GM03348 (cell line): ENCODE data around the gene PRG2.
"Not testable (repeated sequence)": the region's sequence is repeated elsewhere in the genome, so short reads cannot be mapped to it uniquely, and the experiment has no call there.

ENCODE experiments used
- DNase-seq: peaks from one replicate; pipeline ENCODE4 v3.0.0; 2012; ENCODE audit warnings: low spot score

PRG2 gene

DNA sequence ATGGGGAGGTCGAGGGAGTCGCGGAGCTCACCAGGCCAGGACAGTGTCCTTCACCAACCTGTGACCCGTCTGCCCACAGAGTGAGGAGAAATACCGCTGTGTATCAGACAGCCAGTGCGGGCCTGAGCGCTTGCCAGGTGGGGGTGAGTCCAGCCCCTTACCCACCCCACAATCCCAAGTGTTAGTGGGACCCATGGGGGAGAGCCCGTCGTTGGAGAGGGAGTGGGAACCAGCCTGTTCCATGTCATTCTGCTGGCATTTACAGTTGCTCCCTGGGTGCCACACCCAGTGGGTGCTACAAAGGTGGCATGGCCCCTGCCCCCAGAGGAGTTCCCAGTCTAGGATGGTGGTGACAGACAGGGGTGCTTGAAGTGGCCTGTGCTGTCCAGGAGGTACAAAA lies 43.1 kb downstream of the PRG2 start:
- DNase-seq, result no peak

DNA sequence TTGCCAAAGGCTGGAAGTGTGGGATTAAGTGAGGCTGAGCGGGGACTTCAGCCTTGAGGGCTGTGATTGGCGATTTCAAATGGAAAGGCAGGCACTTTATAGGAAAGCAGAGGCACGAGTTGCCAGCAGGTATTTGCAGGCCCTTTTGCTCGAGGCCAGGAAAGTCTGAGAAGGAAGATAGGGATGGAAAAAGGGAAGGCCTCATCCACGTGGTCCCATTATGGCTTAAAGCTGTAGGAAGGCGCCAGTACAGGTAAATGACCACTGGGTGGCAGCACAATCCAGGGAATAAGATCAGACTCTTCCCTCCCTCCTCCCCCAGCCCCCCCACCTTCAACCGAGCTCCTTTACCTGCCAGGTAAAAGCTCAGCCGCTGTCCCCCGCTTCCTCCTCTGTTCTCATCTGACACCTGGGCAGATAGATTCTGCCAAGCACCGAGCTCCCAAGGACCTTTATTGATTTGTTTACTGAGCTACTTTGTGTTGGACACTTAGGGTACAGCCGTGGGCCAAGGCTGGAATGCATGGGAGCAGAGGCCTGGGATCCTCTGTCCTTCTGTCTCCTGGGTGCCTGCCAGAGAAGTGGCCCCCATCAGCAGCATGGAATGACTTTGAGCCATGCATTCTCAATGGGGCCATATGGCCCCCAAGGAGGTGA lies 44.8 kb downstream of the PRG2 start:
- peak; percentile 89 for DNase-seq

DNA sequence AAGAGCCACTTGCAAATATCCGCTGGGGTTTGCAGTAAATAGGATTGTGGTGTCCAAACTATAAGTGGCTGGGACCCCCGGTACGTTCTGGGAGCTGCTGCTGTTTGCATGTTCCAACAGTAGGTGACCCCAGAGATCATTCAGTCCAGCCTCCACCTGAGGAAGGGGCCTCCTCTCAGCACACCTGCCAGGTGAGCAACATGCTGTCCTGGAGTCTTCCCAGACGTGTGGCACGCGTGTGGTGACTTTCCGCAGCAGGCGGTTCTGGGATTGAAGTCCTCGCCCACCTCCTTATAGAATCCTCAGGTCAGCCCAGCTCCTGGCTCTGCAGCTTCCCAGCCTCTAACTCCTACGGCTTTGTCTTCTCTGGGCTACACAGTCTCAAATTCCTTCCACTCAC lies 45.6 kb downstream of the PRG2 start:
- DNase-seq, result no peak

DNA sequence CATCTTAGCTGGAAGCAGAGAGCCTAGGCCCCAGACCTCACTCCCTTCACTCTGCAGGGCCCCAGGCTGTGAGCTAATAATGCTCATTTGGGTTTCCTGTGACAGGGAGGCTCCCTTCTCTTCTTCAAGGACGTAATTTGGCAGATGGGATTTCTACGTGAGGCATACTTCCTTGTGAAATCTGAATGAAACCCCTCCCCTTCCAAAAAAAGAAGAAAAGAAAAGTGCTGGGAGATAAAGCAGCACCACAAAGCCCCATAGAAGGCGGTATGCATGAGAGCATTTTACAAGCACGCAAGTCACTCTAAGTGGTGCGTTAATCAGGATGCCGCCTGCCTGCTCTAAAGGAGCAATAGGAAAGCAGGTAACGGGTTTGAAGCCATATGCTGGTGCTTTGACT lies 46.6 kb downstream of the PRG2 start:
- DNase-seq, result no peak

DNA sequence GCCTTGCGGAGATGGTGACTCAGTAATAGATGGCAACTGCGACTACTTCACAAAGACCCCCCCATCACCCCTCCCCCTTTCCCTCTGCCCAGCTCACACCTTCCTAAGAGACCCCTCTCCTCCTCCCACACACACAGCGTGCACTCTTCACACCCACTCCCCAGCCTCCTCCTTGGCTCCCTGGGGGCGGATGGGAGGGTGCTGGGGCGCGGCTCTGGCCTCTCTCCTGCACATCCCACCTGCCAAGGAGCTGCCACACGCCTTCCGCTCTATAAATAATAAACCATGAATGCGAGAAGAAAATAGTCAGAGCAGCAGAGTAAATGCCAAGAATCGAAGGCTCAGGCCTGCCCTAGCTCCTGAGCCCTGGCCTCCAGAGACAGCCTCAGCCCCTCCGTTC lies 47.7 kb downstream of the PRG2 start:
- DNase-seq, result no peak

DNA sequence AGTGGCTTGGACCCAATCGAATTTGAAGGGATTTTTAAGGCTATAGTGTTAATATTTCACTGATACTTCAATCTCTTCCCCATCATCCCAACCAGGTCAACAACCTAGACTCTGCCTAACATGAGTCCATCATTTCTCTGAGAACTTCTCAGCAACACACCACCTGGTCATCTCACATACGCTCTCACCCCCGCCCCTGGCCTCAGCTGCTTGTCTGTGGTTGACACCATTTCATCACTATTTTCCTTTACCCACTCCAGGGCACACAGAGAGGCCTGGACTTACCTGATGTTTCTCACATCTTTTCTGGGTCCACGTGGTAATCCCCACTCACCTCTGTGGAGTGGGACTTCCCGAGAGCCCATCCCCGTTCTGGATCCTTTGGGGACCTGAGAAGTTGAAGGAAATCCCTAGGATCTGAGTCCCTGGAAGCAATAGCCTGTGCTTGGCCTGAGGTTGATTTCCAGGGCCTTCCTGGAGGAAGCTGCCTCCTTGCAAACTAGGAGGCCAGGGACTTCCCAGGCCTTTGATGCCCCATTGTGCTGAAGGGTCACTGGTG lies 49.1 kb downstream of the PRG2 start:
- no peak for DNase-seq

DNA sequence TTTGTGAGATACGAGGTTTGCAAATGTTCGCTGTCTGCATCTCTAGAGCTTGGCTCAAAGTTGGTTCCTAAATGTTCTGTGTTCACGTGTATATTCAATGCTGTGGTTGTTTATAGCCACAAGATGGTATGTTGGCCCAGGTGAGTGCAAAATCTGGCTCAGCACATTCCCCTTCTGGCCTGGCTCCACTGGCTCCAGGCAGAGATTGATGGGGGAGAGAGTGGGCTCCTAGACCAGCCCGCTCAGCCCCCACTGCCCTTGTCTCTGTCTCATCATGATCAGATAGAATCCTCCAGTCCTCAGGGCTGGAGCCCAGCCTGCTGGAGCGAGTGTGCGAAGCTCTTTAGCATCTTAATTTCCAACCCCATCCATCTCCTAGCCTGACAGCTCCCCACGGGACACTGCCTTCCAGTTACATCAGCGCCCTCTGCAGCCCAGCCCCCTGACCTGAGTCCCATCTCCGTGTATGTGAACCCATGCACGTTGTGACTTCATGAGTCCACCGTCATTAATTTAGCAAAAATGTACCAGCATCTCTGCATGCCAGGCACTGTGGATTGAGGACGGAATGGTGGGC lies 50.3 kb downstream of the PRG2 start:
- peak; percentile 33 for DNase-seq

DNA sequence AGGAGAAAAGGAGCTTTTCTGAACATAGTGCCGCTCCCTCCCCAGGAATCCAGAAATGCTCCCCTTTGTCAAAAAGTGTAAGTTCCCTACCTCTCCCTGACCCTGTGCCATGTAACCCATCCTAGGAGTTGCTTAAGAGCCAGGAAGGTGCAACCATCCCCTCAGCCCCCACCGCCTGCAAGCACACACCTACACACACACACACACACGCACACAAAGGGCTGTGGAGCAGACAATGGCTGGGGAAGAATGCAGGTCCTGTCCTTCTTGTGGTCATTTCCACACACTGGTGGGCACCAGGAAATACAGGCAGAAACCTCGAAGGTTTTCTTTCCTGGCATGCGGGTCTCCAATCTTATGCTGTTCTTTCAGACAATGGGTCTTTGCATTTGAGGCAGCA lies 51.1 kb downstream of the PRG2 start:
- no peak for DNase-seq

DNA sequence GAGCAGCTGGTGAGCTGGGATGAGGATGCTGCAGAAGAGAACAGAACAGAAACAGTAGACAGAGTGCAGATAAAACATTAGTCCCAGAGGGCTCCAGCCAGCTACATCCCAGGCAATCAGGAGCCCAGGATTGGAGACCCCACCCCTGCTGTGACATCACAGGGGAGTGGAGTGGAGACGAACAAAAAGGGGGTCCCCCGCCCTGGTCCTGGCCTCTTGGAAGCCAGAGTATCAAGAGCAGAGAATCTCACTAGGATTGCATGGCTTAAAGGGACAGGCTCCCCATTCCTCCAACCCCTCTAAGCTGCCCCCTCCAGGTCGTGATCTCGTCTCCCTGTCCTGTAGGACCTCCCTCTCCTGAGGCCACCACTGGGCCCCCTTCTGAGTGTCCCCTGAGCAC lies 52.3 kb downstream of the PRG2 start, which contains the start of gene P2RX3:
TSS of gene P2RX3 (plus strand) at position 211 of the 400 bp plus-strand sequence. CDS start 199 bp downstream, outside the sequence.
- no peak for DNase-seq

DNA sequence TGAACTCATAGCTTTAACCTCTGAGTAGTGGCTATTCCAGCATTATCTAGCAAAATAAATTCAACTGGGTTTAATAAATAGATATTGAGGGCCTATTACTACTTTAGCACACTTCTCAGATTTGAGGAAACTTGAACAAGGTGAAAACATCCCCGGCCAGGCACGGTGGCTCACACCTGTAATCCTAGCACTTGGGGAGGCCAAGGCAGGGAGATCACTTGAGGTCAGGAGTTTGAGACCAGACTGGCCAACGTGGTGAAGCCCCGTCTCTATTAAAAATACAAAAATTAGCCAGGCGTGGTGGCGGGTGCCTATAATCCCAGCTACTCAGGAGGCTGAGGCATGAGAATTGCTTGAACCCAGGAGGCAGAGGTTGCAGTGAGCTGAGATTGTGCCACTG lies 53.6 kb downstream of the PRG2 start:
- not testable (repeated sequence) for DNase-seq
